ENCODE results near the gene TEP1.
"Not testable (repeated sequence)": the region's sequence is repeated elsewhere in the genome, so short reads cannot be mapped to it uniquely, and the experiment has no call there.

The TEP1 gene

GRCh38 chr14:20412876-20413743 lies at the start of gene TEP1:
TEP1 (minus strand) TSS chr14:20413501; CDS start chr14:20408439, 5,062 bp downstream.
- Histone ChIP-seq H3K9me3 (ENCODE audit: control insufficient read depth, low read depth, low read length) (no peaks in the 10 kb centered on the region), H3K27me3 (ENCODE audit: control insufficient read depth, insufficient read depth, low read length) (peaks cover 6% of the 10 kb centered on the region), H3K4me3 (ENCODE audit: low read length) (peak within 1 kb of the TSS; percentile 91), H3K9ac (ENCODE audit: low read length) (peak within 1 kb of the TSS; percentile 58), H3K27ac (ENCODE audit: low read length) (no peak within 1 kb of the TSS), H3K4me1 (ENCODE audit: control insufficient read depth, low read depth, low read length) (no peaks in the 10 kb centered on the region), H3K36me3 (ENCODE audit: control insufficient read depth, low read depth, low read length) (no peaks in the 10 kb centered on the region)

- Histone ChIP-seq H3K4me3 (ENCODE audit: low read length) (peak within 1 kb of the TSS; percentile 94), H3K27ac (ENCODE audit: low read length) (peak within 1 kb of the TSS; percentile 75), H3K27me3 (ENCODE audit: control insufficient read depth, insufficient read depth, low read length) (no peaks in the 10 kb centered on the region), H3K9me3 (ENCODE audit: control insufficient read depth, low read depth, low read length) (no peaks in the 10 kb centered on the region), H3K36me3 (ENCODE audit: control insufficient read depth, low read depth, low read length) (peaks cover 38% of the 10 kb centered on the region), H3K4me1 (ENCODE audit: control insufficient read depth, low read depth, low read length) (peaks cover 7% of the 10 kb centered on the region), H3K9ac (ENCODE audit: low read length) (peak within 1 kb of the TSS; percentile 73)
Observed at GRCh38 chr14:20461225-20462141, 48.2 kb upstream of the TEP1 start, which contains the start of gene PIP4P1. PIP4P1 (minus strand) TSS chr14:20461434; CDS start chr14:20461325, 109 bp downstream.

GRCh38 chr14:20460458-20461224 lies 47.3 kb upstream of the TEP1 start:
- peak overlapping the region; percentile 73 for H3K9ac ChIP-seq (ENCODE audit: low read length)
- H3K36me3 ChIP-seq (ENCODE audit: control insufficient read depth, low read depth, low read length) = peaks cover 43% of the 10 kb centered on the region
- H3K9me3 ChIP-seq (ENCODE audit: control insufficient read depth, low read depth, low read length) = no peaks in the 10 kb centered on the region
- H3K27ac ChIP-seq (ENCODE audit: low read length) = no peak overlapping the region
- H3K4me1 ChIP-seq (ENCODE audit: control insufficient read depth, low read depth, low read length) = peaks cover 10% of the 10 kb centered on the region
- H3K4me3 ChIP-seq (ENCODE audit: low read length) = peak overlapping the region; percentile 94
- H3K27me3 ChIP-seq (ENCODE audit: control insufficient read depth, insufficient read depth, low read length) = no peaks in the 10 kb centered on the region

- Histone ChIP-seq H3K4me1 (ENCODE audit: control insufficient read depth, low read depth, low read length) (peaks cover 10% of the 10 kb centered on the region), H3K36me3 (ENCODE audit: control insufficient read depth, low read depth, low read length) (peaks cover 43% of the 10 kb centered on the region), H3K27me3 (ENCODE audit: control insufficient read depth, insufficient read depth, low read length) (no peaks in the 10 kb centered on the region), H3K27ac (ENCODE audit: low read length) (no peak overlapping the region), H3K9ac (ENCODE audit: low read length) (no peak overlapping the region), H3K4me3 (ENCODE audit: low read length) (no peak overlapping the region), H3K9me3 (ENCODE audit: control insufficient read depth, low read depth, low read length) (no peaks in the 10 kb centered on the region)
Observed at GRCh38 chr14:20458031-20458789, 44.9 kb upstream of the TEP1 start.

GRCh38 chr14:20456971-20457370 lies 43.7 kb upstream of the TEP1 start:
- Histone ChIP-seq H3K9ac (ENCODE audit: low read length) (no peak overlapping the region), H3K36me3 (ENCODE audit: control insufficient read depth, low read depth, low read length) (peaks cover 47% of the 10 kb centered on the region), H3K4me1 (ENCODE audit: control insufficient read depth, low read depth, low read length) (peaks cover 7% of the 10 kb centered on the region), H3K27me3 (ENCODE audit: control insufficient read depth, insufficient read depth, low read length) (no peaks in the 10 kb centered on the region), H3K27ac (ENCODE audit: low read length) (no peak overlapping the region), H3K9me3 (ENCODE audit: control insufficient read depth, low read depth, low read length) (no peaks in the 10 kb centered on the region), H3K4me3 (ENCODE audit: low read length) (peak overlapping the region; percentile 97)

GRCh38 chr14:20455355-20456300 lies 42.3 kb upstream of the TEP1 start:
- H3K27me3 ChIP-seq (ENCODE audit: control insufficient read depth, insufficient read depth, low read length) = no peaks in the 10 kb centered on the region
- peak overlapping the region; percentile 97 for H3K4me3 ChIP-seq (ENCODE audit: low read length)
- H3K9ac ChIP-seq (ENCODE audit: low read length) = peak overlapping the region; percentile 99
- H3K36me3 ChIP-seq (ENCODE audit: control insufficient read depth, low read depth, low read length) = peaks cover 59% of the 10 kb centered on the region
- H3K4me1 ChIP-seq (ENCODE audit: control insufficient read depth, low read depth, low read length) = peaks cover 7% of the 10 kb centered on the region
- H3K27ac ChIP-seq (ENCODE audit: low read length) = peak overlapping the region; percentile 97
- H3K9me3 ChIP-seq (ENCODE audit: control insufficient read depth, low read depth, low read length) = no peaks in the 10 kb centered on the region

- Histone ChIP-seq H3K27me3 (ENCODE audit: control insufficient read depth, insufficient read depth, low read length) (no peaks in the 10 kb centered on the region), H3K4me3 (ENCODE audit: low read length) (peak within 1 kb of the TSS; percentile 97), H3K9me3 (ENCODE audit: control insufficient read depth, low read depth, low read length) (no peaks in the 10 kb centered on the region), H3K9ac (ENCODE audit: low read length) (peak within 1 kb of the TSS; percentile 99), H3K36me3 (ENCODE audit: control insufficient read depth, low read depth, low read length) (peaks cover 61% of the 10 kb centered on the region), H3K27ac (ENCODE audit: low read length) (peak within 1 kb of the TSS; percentile 97), H3K4me1 (ENCODE audit: control insufficient read depth, low read depth, low read length) (peaks cover 3% of the 10 kb centered on the region)
Observed at GRCh38 chr14:20454516-20455354, 41.4 kb upstream of the TEP1 start, which contains the start of the genes APEX1 and OSGEP. APEX1 (plus strand) TSS chr14:20455226; CDS start chr14:20455646, 420 bp downstream. OSGEP (minus strand) TSS chr14:20454812; CDS start chr14:20454683, 129 bp downstream.

GRCh38 chr14:20452831-20453230 lies 39.5 kb upstream of the TEP1 start:
- not testable (repeated sequence) for H3K4me3 ChIP-seq (ENCODE audit: low read length); H3K9ac ChIP-seq (ENCODE audit: low read length); H3K4me1 ChIP-seq (ENCODE audit: control insufficient read depth, low read depth, low read length); H3K27ac ChIP-seq (ENCODE audit: low read length); H3K9me3 ChIP-seq (ENCODE audit: control insufficient read depth, low read depth, low read length); H3K27me3 ChIP-seq (ENCODE audit: control insufficient read depth, insufficient read depth, low read length)
- peaks cover 61% of the 10 kb centered on the region for H3K36me3 ChIP-seq (ENCODE audit: control insufficient read depth, low read depth, low read length)

GRCh38 chr14:20446889-20447288 lies 33.6 kb upstream of the TEP1 start:
- Histone ChIP-seq H3K4me1 (ENCODE audit: control insufficient read depth, low read depth, low read length) (no peaks in the 10 kb centered on the region), H3K9me3 (ENCODE audit: control insufficient read depth, low read depth, low read length) (no peaks in the 10 kb centered on the region), H3K9ac (ENCODE audit: low read length) (no peak overlapping the region), H3K27me3 (ENCODE audit: control insufficient read depth, insufficient read depth, low read length) (no peaks in the 10 kb centered on the region), H3K4me3 (ENCODE audit: low read length) (no peak overlapping the region), H3K27ac (ENCODE audit: low read length) (no peak overlapping the region), H3K36me3 (ENCODE audit: control insufficient read depth, low read depth, low read length) (peaks cover 64% of the 10 kb centered on the region)
